ENCODE measurements around the gene KIF5A.
A peak's percentile ranks its signal among the peaks of the same experiment; 100 is the strongest.

Gene KIF5A

DNA sequence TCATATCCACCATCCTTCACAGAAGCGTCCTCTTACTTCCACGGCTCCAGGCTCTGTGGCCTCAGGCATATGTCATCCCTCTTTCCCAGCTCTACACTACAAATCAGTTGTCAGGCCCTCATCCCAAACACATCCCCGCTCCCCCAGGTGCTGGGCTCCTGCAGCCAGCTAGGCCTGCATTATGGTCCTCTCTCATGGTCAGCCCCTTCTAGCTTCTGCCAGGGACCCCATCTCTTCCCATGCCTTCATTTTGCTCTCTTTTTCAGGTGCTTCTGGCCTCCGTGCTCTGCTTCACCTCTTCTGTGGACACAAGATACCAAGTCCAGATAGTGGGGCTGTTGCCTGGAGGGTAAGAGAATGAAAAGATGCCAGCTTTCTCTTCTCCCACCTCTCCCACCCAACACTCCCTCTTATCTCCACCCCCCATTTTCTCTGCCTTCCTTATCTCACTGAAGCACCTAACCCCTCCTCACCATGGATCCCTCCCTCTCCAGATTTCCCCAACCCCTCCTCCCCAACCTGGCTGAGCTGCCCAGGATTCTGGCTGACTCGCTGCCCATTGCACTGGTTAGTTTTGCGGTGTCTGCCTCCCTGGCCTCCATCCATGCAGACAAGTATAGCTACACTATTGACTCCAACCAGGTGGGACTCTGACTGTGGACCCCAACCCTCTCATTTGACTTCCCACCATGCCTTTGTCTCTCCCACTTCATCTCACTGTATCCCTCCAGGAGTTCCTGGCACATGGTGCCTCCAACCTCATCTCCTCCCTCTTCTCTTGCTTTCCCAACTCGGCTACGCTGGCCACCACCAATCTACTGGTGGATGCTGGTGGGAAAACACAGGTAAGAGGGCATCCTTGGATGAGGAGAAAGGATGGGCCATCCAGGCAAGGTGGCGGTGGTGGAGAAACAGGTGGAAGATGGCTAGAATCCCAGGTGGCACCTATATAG, 72.7 kb downstream of the KIF5A start:
- H3K27ac ChIP-seq = no peak overlapping the region
- H3K4me1 ChIP-seq = peaks cover 31% of the 10 kb centered on the region
- no peak overlapping the region for H3K4me3 ChIP-seq
- H3K4me2 ChIP-seq = no peak overlapping the region
- peaks cover 12% of the 10 kb centered on the region; the same call in 1 of the 2 replicates for H3K36me3 ChIP-seq
- H3K9ac ChIP-seq = no peak overlapping the region
- peaks cover 16% of the 10 kb centered on the region for H3K9me3 ChIP-seq
- H3K27me3 ChIP-seq = peaks cover 100% of the 10 kb centered on the region
- peaks cover 40% of the 10 kb centered on the region for H4K20me1 ChIP-seq
- TF ChIP-seq Cebpa-rat (IDR thresholded peaks at IDR 0.05) = no peak

DNA sequence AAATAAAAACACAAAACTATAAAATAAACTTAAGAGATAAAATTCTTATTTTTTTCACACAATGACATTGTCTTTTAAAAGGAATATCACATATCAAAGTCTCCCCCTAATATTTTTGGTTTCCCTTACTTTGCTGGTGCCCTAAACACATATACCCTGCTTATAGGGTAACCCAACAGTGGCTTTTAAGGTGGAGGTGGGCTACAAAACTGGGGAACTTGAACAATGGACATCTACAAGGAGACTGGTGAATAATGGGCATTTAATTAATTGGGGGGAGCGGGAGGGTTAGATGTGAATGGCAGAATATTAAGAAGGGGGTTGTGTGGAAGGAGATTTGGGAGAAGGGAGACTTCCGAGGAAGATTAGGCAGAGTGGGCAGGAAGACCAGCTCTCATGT, 73.5 kb downstream of the KIF5A start:
- Histone ChIP-seq H3K9ac (no peak overlapping the region), H3K27me3 (peaks cover 100% of the 10 kb centered on the region), H3K27ac (no peak overlapping the region), H3K9me3 (peaks cover 18% of the 10 kb centered on the region), H3K4me1 (peaks cover 30% of the 10 kb centered on the region), H4K20me1 (peaks cover 41% of the 10 kb centered on the region), H3K4me2 (no peak overlapping the region), H3K36me3 (peaks cover 8% of the 10 kb centered on the region; the same call in 1 of the 2 replicates), H3K4me3 (no peak overlapping the region)
- no peak for TF ChIP-seq Cebpa-rat (IDR thresholded peaks at IDR 0.05)

- TF ChIP-seq Cebpa-rat (IDR thresholded peaks at IDR 0.05) = no peak
- peaks cover 8% of the 10 kb centered on the region; the same call in 1 of the 2 replicates for H3K36me3 ChIP-seq
- no peak overlapping the region for H3K27ac ChIP-seq
- H3K4me3 ChIP-seq = no peak overlapping the region
- peaks cover 100% of the 10 kb centered on the region for H3K27me3 ChIP-seq
- H3K9me3 ChIP-seq = peaks cover 24% of the 10 kb centered on the region
- peaks cover 25% of the 10 kb centered on the region for H3K4me1 ChIP-seq
- H4K20me1 ChIP-seq = peaks cover 46% of the 10 kb centered on the region
- no peak overlapping the region for H3K9ac ChIP-seq
- H3K4me2 ChIP-seq = no peak overlapping the region
Measured at GRCh38 chr12:57623811-57624390, 74.1 kb downstream of the KIF5A start.

DNA sequence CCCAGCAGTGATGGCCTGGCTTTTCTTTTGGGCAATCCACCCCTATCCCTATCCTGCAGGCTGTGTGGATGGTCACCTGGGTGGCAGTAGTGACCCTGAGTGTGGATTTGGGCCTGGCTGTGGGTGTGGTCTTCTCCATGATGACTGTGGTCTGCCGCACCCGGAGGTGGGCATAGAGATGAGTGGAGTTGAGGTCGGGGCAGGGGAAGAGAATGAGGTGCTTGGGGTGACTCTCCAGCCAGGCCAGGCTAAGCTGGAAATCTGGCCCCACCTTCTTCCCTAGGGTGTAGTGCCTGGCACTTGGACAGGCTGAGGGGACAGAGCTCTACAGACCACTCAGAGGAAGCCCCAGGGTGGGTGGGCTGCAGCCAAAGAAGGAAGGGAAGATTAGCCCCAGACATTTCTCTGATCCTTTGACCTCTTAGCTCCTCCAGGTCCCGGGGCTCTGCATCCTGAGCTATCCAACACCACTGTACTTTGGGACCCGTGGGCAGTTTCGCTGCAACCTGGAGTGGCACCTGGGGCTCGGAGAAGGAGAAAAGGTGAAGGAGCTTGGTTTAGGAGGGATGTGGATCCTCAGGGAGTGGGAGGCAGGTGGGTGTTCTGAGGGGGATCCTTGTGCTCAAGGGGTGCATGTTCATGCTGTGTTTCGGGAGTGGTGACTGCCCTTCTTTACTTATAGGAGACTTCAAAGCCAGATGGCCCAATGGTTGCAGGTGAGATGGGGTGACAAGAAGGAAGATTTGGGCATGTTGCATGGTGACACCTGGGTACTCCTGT, 74.8 kb downstream of the KIF5A start:
- H3K36me3 ChIP-seq = peaks cover 5% of the 10 kb centered on the region; the same call in 1 of the 2 replicates
- no peak overlapping the region for H3K9ac ChIP-seq
- peaks cover 100% of the 10 kb centered on the region for H3K27me3 ChIP-seq
- H3K4me2 ChIP-seq = no peak overlapping the region
- peaks cover 21% of the 10 kb centered on the region for H3K9me3 ChIP-seq
- TF ChIP-seq Cebpa-rat (IDR thresholded peaks at IDR 0.05) = no peak
- H3K27ac ChIP-seq = no peak overlapping the region
- peaks cover 42% of the 10 kb centered on the region for H4K20me1 ChIP-seq
- H3K4me1 ChIP-seq = peaks cover 24% of the 10 kb centered on the region
- H3K4me3 ChIP-seq = no peak overlapping the region

DNA sequence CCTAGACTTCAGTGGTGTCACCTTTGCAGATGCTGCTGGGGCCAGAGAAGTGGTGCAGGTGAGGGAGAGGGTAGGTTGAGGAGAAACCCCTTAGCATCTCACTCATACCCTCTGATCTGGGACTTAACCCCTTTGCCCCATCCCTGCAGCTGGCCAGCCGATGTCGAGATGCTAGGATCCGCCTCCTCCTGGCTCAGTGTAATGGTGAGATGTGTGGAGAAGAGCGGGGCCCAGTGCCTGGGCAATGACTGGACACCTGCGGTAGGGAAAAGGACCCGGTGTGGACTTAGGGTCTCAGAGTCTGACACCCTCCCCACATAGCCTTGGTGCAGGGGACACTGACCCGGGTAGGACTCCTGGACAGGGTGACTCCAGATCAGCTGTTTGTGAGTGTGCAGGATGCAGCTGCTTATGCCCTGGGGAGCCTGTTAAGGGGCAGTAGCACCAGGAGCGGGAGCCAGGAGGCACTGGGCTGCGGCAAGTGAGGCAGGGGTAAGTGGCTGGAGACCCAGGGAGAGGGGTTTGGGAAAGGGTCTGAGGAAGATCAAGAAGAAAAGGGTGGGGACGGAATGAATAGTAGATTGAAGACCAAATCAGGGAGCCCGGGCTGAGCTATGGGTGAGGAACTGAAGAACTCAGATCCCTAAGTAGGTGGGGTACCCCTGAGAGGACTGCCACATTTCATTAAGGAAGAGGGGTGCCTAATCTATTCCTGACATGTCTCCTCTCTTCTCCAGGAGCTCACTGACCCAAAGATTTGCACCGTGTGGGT, 75.6 kb downstream of the KIF5A start:
- no peak overlapping the region for H3K9ac ChIP-seq
- H3K4me3 ChIP-seq = no peak overlapping the region
- H3K36me3 ChIP-seq = no peaks in the 10 kb centered on the region
- peaks cover 37% of the 10 kb centered on the region for H4K20me1 ChIP-seq
- H3K4me1 ChIP-seq = peaks cover 24% of the 10 kb centered on the region
- peak overlapping the region; percentile 57 for H3K4me2 ChIP-seq
- no peak overlapping the region for H3K27ac ChIP-seq
- TF ChIP-seq Cebpa-rat (IDR thresholded peaks at IDR 0.05) = no peak
- H3K9me3 ChIP-seq = peaks cover 18% of the 10 kb centered on the region
- peaks cover 100% of the 10 kb centered on the region for H3K27me3 ChIP-seq

DNA sequence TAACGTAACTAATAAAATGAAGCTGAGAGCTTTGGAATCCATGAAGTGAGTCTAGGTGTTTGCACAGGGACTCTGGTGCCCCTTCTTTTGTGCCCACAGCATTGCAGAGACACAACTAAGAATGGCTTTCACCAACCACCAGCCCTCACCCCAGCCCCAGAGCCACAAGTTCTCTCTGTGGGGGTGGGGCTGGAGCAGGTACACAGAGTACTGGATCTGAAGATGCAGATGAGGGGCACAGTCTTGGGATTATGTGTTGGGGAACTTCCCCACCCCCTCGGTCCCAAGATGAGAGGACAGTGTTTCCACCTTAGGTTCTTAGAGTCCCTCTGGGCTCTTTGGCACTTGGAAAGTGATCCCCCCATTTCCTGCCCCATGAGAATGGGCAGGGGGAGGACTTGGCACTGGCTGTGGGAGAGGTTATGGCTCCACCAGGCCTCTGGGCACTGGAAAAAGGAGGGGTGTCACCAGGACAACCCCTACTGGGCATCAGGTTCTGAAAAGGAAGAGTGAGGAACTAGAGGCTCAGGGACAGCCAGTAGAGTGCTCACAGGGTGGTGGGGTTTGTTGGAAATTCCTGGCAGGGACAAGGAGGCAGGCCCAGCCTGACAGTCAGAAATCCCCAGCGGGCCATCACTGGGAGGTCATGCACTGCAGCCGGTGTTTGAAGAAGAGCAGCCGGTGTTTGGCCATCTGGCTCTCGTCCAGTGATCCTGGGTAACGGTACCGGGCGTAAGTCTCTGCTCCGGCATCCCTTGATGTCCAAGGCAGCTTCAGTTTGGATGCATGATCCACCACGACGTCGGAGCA, 76.5 kb downstream of the KIF5A start:
- Histone ChIP-seq H3K36me3 (no peaks in the 10 kb centered on the region), H4K20me1 (peaks cover 37% of the 10 kb centered on the region), H3K9me3 (peaks cover 18% of the 10 kb centered on the region), H3K4me1 (peaks cover 16% of the 10 kb centered on the region), H3K9ac (no peak overlapping the region), H3K27ac (no peak overlapping the region), H3K27me3 (peaks cover 100% of the 10 kb centered on the region), H3K4me3 (no peak overlapping the region), H3K4me2 (peak overlapping the region; percentile 57; the same call in 1 of the 2 replicates)
- TF ChIP-seq Cebpa-rat (IDR thresholded peaks at IDR 0.05) = no peak

- H3K27ac ChIP-seq = no peak overlapping the region
- no peaks in the 10 kb centered on the region for H3K36me3 ChIP-seq
Measured at GRCh38 chr12:57626921-57627445, 77.1 kb downstream of the KIF5A start.

GRCh38 chr12:57627501-57628279, 77.8 kb downstream of the KIF5A start:
- Histone ChIP-seq H3K9me3 (peaks cover 18% of the 10 kb centered on the region), H4K20me1 (peaks cover 35% of the 10 kb centered on the region), H3K36me3 (no peaks in the 10 kb centered on the region), H3K9ac (no peak overlapping the region), H3K4me2 (no peak overlapping the region), H3K4me3 (no peak overlapping the region), H3K27ac (no peak overlapping the region), H3K4me1 (peaks cover 19% of the 10 kb centered on the region), H3K27me3 (peaks cover 100% of the 10 kb centered on the region)
- no peak for TF ChIP-seq Cebpa-rat (IDR thresholded peaks at IDR 0.05)

More at GRCh38 chr12:57626921-57627445, 77.1 kb downstream of the KIF5A start:
- Histone ChIP-seq H3K9me3 (peaks cover 18% of the 10 kb centered on the region), H3K4me1 (peaks cover 14% of the 10 kb centered on the region), H4K20me1 (peaks cover 38% of the 10 kb centered on the region), H3K27me3 (peaks cover 100% of the 10 kb centered on the region), H3K4me2 (no peak overlapping the region), H3K9ac (no peak overlapping the region), H3K4me3 (no peak overlapping the region)
- no peak for TF ChIP-seq Cebpa-rat (IDR thresholded peaks at IDR 0.05)

Measured in BLaER1 (cell line).